GM13977 (cell line): Measurements from ENCODE around the gene NCOA7.
"Not testable (repeated sequence)": the region's sequence is repeated elsewhere in the genome, so short reads cannot be mapped to it uniquely, and the experiment has no call there.

Source experiments
- DNase-seq: peaks from one replicate; pipeline ENCODE4 v3.0.0; 2012; ENCODE audit warnings: low spot score
- CTCF ChIP-seq: IDR thresholded peaks from 2 replicates; pipeline ENCODE4 v1.5.1; 2012; ENCODE audit warnings: mild to moderate bottlenecking, control low read depth; ENCODE audit not compliant: insufficient read depth; ENCODE audit errors: extremely low read depth, missing control alignments
- in situ Hi-C: fragments of 300-500 bp; cut with MboI; formaldehyde crosslinking; loops from one replicate; pipeline ENCODE4 v1.12.0; 2022; ENCODE audit warnings: low sequenced_read_pairs, low pct_unique_long_range_greater_than_20kb, mixed read lengths, inconsistent platforms; ENCODE audit not compliant: unreplicated experiment

Gene NCOA7

GRCh38 chr6:125926711-125927110 is 136.0 kb downstream of the NCOA7 start:
- in situ Hi-C loops = no loop called here

GRCh38 chr6:125927761-125928160 is 137.0 kb downstream of the NCOA7 start:
- in situ Hi-C loops = no loop called here
- no peak for DNase-seq
- no peak for TF ChIP-seq CTCF

More at GRCh38 chr6:125926711-125927110, 136.0 kb downstream of the NCOA7 start:
- no peak for DNase-seq
- no peak for TF ChIP-seq CTCF

GRCh38 chr6:125930765-125931418 is 140.1 kb downstream of the NCOA7 start:
- in situ Hi-C loops = no loop called here
- no peak for DNase-seq
- no peak for TF ChIP-seq CTCF

- peak; percentile 23 for DNase-seq
- no peak for TF ChIP-seq CTCF
- in situ Hi-C loops = no loop called here
These were observed 141.1 kb downstream of the NCOA7 start for GRCh38 chr6:125931733-125932450.

- in situ Hi-C loops = no loop called here
- DNase-seq = no peak
- no peak for TF ChIP-seq CTCF
These were observed 141.7 kb downstream of the NCOA7 start for GRCh38 chr6:125932451-125932795.

GRCh38 chr6:125935520-125935919 is 144.8 kb downstream of the NCOA7 start:
- DNase-seq, in situ Hi-C loops: not testable (repeated sequence)

GRCh38 chr6:125939026-125939425 is 148.3 kb downstream of the NCOA7 start:
- no peak for TF ChIP-seq CTCF
- in situ Hi-C loops = no loop called here
- no peak for DNase-seq
